Renal cortical epithelial cell (primary cell): ENCODE measurements around the gene NPPB. TPM values are rescaled to one million over a fixed set of nuclear protein-coding genes. Genes with fewer than 3 reads are reported as not detected.

ENCODE experiments used
- DNase-seq: peaks from one replicate; pipeline ENCODE4 v3.0.0-alpha.2; 2011; ENCODE audit warnings: low read depth
- total RNA-seq: library from RNA; depleted of rRNA; stranded (reverse); fragments of >200 nt; gene quantifications from 2 replicates; pipeline ENCODE4 v1.2.3, GENCODE V29; 2014

The NPPB gene
- total RNA-seq, 1 donor from 2014 or later: not detected

DNA sequence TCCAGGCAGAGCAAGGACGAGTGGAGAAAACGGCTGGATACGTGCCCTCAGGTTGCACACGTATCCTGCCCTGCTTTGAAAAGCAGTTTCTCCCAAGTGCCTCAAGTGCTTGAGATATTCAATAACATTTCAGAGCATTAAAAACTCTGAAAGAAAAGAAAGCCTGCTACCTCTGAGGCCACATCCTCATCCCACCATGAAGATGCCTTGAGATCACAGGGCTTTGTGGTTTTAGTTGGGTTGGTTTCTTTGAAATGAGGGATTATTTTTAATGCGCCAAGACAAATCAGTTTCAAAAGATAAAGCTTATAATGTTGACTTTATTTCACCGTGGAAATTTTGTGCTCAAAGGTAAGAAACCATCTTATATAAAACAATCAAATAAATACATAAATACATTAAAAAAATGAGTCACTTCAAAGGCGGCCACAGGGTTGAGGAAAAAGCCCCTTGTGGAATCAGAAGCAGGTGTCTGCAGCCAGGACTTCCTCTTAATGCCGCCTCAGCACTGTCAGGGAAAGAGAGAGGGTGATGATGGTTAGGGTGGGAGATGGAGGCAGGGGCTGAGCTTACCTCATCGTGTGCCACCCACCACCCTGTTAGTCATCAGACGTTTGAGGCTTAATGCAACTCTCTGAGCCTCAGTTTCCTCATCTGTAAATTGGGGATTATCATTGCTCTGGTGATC, 1.4 kb downstream of the NPPB start:
- DNase-seq: no peak

GRCh38 chr1:11856698-11857097, 2.0 kb downstream of the NPPB start:
- DNase-seq: no peak

- DNase-seq: no peak
These were observed 3.3 kb downstream of the NPPB start for GRCh38 chr1:11855430-11855829.

DNA sequence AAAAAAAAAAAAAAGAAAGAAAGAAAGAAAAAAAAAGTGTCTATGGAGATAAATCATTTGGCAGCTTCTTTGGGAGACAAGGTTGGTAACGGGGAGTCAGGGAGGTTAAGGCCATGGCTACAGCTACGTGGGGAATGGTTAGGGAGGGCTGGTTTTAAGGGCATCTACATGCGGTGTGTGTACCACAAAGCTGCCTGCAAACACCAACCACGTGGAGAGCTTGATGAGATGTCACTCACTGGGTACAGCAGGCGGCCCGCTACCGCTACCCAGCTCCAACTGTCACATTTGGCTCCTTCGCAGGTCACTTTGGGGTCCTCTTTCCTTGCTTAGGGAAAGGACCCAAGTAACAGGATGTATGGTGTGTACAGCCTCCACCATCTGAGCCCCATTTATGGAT, 4.2 kb downstream of the NPPB start:
- no peak for DNase-seq

- DNase-seq: no peak
These were observed 7.6 kb downstream of the NPPB start for GRCh38 chr1:11851180-11851579.

GRCh38 chr1:11850156-11850555, 8.6 kb downstream of the NPPB start:
- no peak for DNase-seq

GRCh38 chr1:11848373-11848700, 10.4 kb downstream of the NPPB start:
- no peak for DNase-seq

DNA sequence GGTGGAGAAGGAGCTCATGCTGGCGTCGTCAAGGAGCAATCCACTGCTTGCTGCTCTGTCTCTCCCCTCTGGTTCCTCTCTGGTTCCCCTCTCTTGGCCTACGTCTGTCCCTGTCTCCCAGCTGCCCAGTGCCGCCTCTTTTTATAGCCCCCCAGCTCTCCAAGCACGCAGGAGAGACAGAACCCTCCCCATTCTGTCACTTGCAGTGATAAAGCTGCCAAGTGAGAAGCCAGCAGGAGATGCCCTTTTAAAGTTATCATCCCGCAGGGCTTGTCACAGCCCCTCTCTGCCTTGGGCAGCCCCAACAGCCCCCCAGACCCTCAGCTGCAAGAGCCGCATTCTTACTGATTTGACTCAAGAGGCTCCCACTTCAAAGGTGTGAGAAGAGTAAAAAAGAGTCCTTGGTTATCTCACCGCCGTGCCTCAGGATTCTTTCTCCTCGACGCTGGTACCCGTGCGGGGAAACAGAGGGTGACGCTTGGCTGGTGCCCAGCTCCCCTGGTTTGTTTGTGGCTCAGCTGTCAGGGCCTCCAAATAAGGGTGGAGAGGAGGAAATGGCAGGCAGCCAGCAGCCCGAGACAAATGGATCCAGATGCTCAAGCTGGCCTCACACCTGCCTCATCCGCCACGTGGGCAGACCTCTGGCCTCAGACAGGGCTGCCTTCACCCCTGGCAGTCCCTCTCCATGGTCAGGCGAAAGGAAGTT, 10.9 kb downstream of the NPPB start, which contains the start of gene NPPA:
Gene NPPA (minus strand): TSS at position 117 of the 706 bp plus-strand sequence. CDS start 99 bp downstream, at position 18.
- DNase-seq: no peak

DNA sequence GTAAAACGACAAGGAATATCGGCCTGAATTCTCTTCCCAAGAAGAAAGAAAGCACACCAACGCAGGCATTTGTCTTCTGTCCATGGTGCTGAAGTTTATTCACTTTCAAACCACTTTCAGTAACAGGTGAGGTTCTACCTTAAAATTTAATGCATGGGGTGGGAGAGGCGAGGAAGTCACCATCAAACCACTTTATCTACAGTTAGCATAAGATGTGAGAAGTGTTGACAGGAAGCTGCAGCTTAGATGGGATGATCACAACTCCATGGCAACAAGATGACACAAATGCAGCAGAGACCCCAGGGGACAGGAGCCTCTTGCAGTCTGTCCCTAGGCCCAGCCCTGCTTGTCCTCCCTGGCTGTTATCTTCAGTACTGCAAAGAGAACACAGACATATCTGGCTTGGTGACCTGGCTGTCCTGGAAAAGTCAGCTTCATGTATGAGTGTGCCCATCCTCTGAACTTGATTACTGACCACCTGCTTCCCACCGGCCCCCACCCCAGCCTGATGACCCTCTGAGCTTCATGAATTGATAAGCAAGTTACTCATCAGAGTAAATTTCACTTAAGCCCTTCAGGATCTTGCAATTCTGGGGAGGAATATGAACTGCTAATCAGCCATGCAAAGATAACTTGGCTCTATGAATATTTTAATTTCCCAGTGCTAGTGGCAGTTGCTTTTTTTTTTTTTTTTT, 13.0 kb downstream of the NPPB start:
- DNase-seq: peak; percentile 25

DNA sequence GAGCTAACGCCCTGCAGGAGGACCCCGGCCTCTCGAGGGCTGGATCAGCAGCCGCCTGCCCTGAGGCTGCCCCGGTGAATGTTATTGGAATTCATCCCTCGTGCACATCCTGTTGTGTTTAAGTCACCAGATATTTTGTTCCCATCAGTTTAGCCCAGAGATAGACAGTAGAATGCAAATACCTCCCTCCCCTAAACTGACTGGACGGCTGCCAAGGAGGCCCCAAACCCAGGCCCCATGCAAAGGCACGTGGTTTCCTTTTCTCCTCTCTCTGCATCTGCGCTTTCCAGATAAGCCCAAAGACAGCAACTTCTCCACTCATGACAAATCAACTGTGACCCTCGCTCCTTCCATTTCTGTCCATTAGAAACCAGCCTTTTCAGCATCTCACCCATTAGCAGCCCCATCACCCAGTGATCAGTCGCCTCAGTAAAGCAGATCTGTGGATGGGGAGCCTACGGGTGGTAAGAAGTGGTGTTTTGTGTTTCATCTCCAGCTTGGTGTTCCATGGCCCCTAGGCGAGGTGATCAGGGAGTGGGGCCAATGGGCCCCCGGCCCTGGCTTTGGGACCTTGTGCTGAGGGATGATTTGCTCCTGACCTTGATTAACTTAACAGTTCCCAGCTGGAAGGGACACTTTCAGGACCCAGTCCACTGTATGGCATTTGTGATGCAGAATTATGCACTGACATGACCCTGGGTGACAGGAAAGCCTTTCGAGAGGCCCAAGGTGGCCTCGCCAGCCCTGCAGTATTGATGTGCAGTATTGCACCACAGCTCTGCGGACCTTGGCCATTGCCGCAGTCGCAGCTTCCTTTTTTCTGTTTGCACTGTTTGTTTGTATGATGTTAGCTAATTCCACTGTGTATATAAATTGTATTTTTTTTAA, 16.3 kb downstream of the NPPB start:
- DNase-seq: no peak

DNA sequence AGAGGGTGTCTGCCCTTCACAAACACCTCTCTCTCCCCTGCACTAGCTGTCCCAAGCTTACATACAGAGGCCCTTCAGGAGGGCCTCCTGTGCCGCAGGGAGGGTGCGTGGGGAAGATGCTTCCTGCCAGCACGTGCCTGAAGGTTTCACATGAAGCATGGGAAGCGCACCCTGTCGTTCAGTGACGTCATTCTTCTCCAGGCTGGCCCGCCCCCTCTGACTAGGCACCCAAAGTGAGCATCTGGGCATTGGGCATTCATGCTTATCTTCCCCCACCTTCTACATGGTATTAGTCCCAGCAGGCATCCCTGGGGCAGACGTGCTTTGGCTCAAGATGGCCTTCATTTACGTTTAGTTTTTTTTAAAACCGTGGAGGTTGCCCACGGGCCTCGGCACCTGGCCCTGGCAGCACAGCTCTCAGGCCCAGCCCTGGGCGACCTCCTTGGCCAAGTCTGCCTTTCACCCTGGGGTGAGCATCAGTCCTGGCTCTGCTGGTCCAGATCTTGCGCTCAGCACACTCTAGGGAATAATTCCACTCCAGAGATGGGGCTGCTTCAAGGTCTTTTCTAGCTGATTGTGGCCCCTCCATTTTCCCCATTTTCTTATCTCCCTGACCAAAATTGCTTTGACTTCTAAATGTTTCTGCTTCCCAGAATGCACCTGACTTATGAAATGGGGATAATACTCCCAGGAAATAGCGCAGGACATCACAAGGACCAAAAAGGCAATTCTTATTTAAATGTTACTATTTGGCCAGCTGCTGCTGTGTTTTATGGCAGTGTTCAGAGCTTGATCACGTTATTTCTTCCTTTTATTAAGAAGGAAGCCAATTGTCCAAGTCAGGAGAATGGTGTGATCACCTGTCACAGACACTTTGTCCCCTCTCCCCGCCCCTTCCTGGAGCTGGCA, 17.2 kb downstream of the NPPB start:
- DNase-seq: no peak

GRCh38 chr1:11839727-11840705, 18.7 kb downstream of the NPPB start:
- no peak for DNase-seq

DNA sequence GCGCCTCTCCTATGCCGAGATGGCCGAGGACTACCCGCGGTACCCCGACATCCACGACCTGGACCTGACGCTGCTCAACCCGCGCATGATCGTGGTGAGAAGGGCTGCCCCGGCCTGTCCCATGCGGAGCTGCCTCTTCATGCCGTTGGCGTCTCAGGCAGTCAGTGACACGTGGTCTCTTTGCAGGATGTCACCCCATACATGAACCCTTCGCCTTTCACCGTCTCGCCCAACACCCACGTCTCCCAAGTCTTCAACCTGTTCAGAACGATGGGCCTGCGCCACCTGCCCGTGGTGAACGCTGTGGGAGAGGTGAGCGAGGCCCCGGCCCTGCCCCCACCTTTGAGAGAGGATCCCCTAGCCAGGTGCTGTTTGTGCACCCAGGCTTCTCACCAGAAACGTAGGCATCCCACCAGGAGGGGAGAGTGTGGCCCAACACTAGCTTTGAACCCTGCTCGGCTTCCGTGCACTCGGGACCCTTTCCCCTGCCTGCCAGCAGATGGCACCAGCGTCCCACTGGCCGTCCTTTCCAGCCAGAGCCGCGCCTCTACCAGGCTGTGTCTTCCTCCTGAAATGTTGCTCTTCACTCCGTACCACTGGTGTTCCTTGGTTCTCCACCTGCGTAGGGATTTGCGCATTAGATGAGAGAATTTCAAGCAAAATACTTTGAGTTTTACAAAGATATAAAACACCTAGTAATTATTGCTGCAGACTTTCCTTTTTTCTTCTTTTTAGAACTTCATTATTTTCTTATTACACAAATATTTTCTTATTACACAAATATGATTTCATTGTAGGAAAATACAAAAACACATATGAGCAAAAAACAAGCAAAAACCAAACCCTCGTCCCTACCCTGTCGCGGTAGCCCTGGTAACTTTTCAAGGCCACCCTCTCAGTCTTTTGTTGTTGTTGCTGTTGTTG, 20.1 kb downstream of the NPPB start:
- peak; percentile 21 for DNase-seq

- DNase-seq: no peak
These were observed 20.9 kb downstream of the NPPB start for GRCh38 chr1:11837767-11838348.

GRCh38 chr1:11836955-11837766, 21.6 kb downstream of the NPPB start:
- no peak for DNase-seq

- DNase-seq: no peak
These were observed 23.1 kb downstream of the NPPB start for GRCh38 chr1:11835441-11836225.
